Endothelial cell of umbilical vein (primary cell): ENCODE measurements around the gene PIK3C2G.

Experiments
- EZH2 ChIP-seq: IDR thresholded peaks from 2 replicates; pipeline ENCODE4 v1.6.1; 2012; ENCODE audit warnings: borderline replicate concordance, low read depth, mild to moderate bottlenecking, moderate library complexity, low read length, inconsistent platforms; ENCODE audit not compliant: severe bottlenecking
- FOS ChIP-seq: IDR thresholded peaks from 2 replicates; pipeline ENCODE4 v1.6.1; 2011; ENCODE audit warnings: mild to moderate bottlenecking, low read length, moderate library complexity, borderline replicate concordance; ENCODE audit not compliant: insufficient read depth
- JUN ChIP-seq: IDR thresholded peaks from 2 replicates; pipeline ENCODE4 v1.6.1; 2011; ENCODE audit warnings: borderline replicate concordance, low read depth; ENCODE audit not compliant: insufficient read length, insufficient read depth
- MYC ChIP-seq: IDR thresholded peaks from one replicate; pipeline ENCODE4 v1.6.1; 2011; ENCODE audit warnings: mild to moderate bottlenecking, low read depth, low read length
- POLR2A ChIP-seq: IDR thresholded peaks from 2 replicates; pipeline ENCODE4 v1.6.1; 2012; ENCODE audit warnings: low read depth, mild to moderate bottlenecking, control low read depth, low read length
- POLR2AphosphoS5 ChIP-seq: IDR thresholded peaks from 2 replicates; pipeline ENCODE4 v1.6.1; 2012; ENCODE audit warnings: low read depth, mild to moderate bottlenecking, control low read depth, low read length, moderate library complexity; ENCODE audit not compliant: insufficient read depth
- TF ChIP-seq, protein P1 (sequence below), 2 donors: IDR thresholded peaks; 1 replicate in 1 of 2; 2 replicates in 1 of 2; pipeline ENCODE4 v1.5.1; 2011; ENCODE audit warnings: low read length in 2 of 2, mild to moderate bottlenecking in 2 of 2, moderate library complexity in 2 of 2, control low read depth in 1 of 2, inconsistent platforms in 1 of 2, low read depth in 1 of 2; ENCODE audit not compliant: insufficient read depth in 1 of 2; ENCODE audit errors: extremely low read depth in 1 of 2
- TF ChIP-seq, protein P2 (sequence below): IDR thresholded peaks from 2 replicates; pipeline ENCODE4 v1.6.1; 2011; ENCODE audit not compliant: insufficient read depth, insufficient read length

DNA sequence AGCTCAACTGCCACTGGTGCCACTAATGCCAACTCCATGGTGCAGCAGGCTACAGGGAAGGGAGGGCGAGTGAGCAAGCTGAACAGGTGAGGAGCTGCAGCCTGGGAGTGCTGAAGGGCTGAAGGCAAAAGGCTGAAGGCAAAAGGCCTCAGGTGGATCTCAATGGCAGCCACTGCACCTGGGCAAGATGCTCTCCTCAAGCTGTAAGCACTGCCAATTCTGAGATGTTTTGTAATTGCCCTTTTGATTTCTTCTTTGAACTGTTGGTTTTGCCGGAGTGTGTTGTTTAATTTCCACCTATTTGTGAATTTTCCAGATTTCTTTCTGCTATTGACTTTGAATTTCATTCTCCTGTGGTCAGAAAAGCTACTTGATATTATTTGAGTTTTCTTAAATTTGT, 97.6 kb downstream of the PIK3C2G start:
- TF ChIP-seq POLR2AphosphoS5 (no peak), JUN (no peak), EZH2 (no peak), FOS (no peak), POLR2A (no peak), MYC (no peak)
- TF ChIP-seq, protein P1, sequence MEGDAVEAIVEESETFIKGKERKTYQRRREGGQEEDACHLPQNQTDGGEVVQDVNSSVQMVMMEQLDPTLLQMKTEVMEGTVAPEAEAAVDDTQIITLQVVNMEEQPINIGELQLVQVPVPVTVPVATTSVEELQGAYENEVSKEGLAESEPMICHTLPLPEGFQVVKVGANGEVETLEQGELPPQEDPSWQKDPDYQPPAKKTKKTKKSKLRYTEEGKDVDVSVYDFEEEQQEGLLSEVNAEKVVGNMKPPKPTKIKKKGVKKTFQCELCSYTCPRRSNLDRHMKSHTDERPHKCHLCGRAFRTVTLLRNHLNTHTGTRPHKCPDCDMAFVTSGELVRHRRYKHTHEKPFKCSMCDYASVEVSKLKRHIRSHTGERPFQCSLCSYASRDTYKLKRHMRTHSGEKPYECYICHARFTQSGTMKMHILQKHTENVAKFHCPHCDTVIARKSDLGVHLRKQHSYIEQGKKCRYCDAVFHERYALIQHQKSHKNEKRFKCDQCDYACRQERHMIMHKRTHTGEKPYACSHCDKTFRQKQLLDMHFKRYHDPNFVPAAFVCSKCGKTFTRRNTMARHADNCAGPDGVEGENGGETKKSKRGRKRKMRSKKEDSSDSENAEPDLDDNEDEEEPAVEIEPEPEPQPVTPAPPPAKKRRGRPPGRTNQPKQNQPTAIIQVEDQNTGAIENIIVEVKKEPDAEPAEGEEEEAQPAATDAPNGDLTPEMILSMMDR (IDR thresholded peaks at IDR 0.05; ENCODE audit: extremely low read depth in 1 of 2, insufficient read depth in 1 of 2, low read depth in 1 of 2, low read length in 2 of 2) = no peak
- TF ChIP-seq, protein P2, sequence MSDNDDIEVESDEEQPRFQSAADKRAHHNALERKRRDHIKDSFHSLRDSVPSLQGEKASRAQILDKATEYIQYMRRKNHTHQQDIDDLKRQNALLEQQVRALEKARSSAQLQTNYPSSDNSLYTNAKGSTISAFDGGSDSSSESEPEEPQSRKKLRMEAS = no peak
